ENCODE measurements around the gene SERTAD4.

DNA sequence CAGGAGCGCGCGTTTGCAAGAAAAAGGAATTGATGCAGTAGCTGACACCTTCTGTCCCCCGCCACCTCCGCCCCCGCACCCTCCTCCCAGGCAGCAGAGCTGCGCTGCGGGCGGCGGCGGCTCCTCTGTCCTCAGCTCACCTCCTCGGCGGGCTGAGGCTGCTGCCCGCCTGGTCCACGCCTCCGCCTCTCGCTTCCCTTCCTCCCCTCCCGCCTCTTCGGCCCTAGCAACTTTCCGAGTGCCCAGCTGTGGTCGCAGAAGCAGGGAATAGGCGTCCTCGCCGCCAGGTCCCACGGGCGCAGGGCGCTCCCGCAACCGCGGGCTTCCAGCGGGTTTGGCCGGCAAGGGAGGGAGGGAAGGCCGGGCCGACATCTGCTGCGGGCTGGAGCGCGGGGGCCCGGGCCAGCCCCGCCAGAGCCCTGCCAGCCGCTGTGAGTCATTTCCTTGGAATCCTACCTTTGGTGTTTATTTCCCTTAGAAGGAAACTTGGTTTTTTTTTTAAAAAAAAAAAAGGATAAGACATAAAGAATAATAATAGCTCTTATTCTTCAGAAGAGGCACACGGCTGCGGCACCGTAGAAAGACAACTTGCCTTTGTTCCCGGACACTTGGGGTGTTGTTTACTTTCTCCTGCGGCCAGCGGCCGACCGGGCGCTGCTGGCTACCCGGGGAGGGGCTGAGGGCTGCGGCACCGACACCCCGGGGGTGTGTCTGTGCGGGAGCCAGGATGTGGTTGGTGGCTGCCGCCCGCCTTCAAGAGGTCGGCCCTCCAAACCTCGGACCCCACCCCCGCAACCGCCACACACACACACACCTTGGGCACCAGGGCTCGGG, 1.1 kb downstream of the SERTAD4 start:
- TF ChIP-seq, protein P1, sequence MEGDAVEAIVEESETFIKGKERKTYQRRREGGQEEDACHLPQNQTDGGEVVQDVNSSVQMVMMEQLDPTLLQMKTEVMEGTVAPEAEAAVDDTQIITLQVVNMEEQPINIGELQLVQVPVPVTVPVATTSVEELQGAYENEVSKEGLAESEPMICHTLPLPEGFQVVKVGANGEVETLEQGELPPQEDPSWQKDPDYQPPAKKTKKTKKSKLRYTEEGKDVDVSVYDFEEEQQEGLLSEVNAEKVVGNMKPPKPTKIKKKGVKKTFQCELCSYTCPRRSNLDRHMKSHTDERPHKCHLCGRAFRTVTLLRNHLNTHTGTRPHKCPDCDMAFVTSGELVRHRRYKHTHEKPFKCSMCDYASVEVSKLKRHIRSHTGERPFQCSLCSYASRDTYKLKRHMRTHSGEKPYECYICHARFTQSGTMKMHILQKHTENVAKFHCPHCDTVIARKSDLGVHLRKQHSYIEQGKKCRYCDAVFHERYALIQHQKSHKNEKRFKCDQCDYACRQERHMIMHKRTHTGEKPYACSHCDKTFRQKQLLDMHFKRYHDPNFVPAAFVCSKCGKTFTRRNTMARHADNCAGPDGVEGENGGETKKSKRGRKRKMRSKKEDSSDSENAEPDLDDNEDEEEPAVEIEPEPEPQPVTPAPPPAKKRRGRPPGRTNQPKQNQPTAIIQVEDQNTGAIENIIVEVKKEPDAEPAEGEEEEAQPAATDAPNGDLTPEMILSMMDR (IDR thresholded peaks at IDR 0.05 in 8 of 11, conservative IDR thresholded peaks at IDR 0.05 in 3 of 11) = no peak
- TF ChIP-seq POLR2AphosphoS5 (IDR thresholded peaks at IDR 0.05) (peak in 1 of 3 donors; percentile 19), POLR2A (IDR thresholded peaks at IDR 0.05) (no peak)

Measured in spleen (tissue), 7 donors.